H54 (cell line): ENCODE data around the gene VAMP1.
A peak's percentile ranks its signal among the peaks of the same experiment; 100 is the strongest.

Source experiments
- DNase-seq: peaks from one replicate; pipeline ENCODE4 v3.0.0; 2011; ENCODE audit warnings: low spot score, mixed read lengths; ENCODE audit not compliant: insufficient read length
- FAIRE-seq: peaks from 3 replicates; lab custom pipeline; 2011; peaks lifted over from hg19 to GRCh38; lab: Jason Lieb, UNC
- POLR2A ChIP-seq: IDR thresholded peaks from 2 replicates; pipeline ENCODE4 v1.6.1; 2011; ENCODE audit warnings: low read depth, mild to moderate bottlenecking, low read length

VAMP1 gene

GRCh38 chr12:6452245-6452943 is 18.1 kb downstream of the VAMP1 start:
- no peak for TF ChIP-seq POLR2A
- peak; percentile 38 for DNase-seq
- no peak for FAIRE-seq

DNA sequence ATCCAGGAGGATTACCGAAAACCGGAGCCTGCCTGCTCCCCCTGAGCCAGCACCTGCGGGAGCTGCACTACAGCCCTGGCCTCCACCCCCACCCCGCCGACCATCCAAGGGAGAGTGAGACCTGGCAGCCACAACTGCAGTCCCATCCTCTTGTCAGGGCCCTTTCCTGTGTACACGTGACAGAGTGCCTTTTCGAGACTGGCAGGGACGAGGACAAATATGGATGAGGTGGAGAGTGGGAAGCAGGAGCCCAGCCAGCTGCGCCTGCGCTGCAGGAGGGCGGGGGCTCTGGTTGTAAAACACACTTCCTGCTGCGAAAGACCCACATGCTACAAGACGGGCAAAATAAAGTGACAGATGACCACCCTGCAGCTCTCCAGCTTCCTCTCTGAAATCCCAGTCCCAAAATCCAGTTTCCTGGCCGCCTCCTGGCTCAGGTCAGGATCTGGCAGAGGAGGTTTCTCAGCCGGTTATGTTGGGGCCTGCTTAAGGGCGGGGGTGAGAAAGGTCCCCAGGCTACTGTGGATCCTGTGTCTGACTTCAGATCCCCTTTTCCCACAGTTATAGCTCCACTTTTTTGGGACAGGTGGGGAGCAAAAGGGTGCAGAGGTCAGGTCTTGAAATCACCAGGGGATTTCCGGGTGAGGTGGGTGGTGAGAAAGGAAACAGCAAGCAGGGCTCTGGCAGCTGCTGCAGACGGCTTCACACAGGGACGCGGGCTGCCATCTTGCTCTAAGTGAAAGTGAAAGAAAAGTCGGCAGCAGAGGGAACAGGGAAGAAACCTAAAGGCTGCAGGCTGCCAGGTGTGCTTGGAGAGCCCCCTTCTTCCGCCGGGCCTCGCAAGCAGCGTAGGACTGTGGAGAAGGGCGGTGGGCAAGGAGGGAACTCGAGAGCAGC is 18.9 kb downstream of the VAMP1 start, which contains the start of gene TAPBPL:
TAPBPL (plus strand) TSS at position 695 of the 897 bp plus-strand sequence. CDS start 207 bp downstream, outside the sequence.
- peak; percentile 53; the same call in 1 of the 2 replicates for TF ChIP-seq POLR2A
- DNase-seq (peak; percentile 74), FAIRE-seq (no peak)

- TF ChIP-seq POLR2A, result no peak
- DNase-seq (no peak), FAIRE-seq (no peak)
Observed at GRCh38 chr12:6450869-6451347, 19.6 kb downstream of the VAMP1 start.

- no peak for TF ChIP-seq POLR2A
- no peak for FAIRE-seq
Observed at GRCh38 chr12:6450091-6450868, 20.2 kb downstream of the VAMP1 start.

GRCh38 chr12:6444704-6445688 is 25.5 kb downstream of the VAMP1 start, which contains the start of gene CD27:
Gene CD27 (plus strand): TSS chr12:6444955. CDS start chr12:6445096, 141 bp downstream.
- FAIRE-seq (no peak), DNase-seq (no peak)
- no peak for TF ChIP-seq POLR2A

More at GRCh38 chr12:6450091-6450868, 20.2 kb downstream of the VAMP1 start:
- DNase-seq, result no peak

GRCh38 chr12:6444031-6444430 is 26.4 kb downstream of the VAMP1 start:
- no peak for TF ChIP-seq POLR2A
- no peak for FAIRE-seq
- DNase-seq, result no peak

- DNase-seq, result no peak
- no peak for TF ChIP-seq POLR2A
- no peak for FAIRE-seq
Observed at GRCh38 chr12:6443361-6443983, 27.0 kb downstream of the VAMP1 start.

- FAIRE-seq (no peak), DNase-seq (no peak)
- no peak for TF ChIP-seq POLR2A
Observed at GRCh38 chr12:6442836-6443235, 27.6 kb downstream of the VAMP1 start.

- no peak for TF ChIP-seq POLR2A
- FAIRE-seq (no peak), DNase-seq (no peak)
Observed at GRCh38 chr12:6440391-6440790, 30.1 kb downstream of the VAMP1 start.

- FAIRE-seq, result no peak
- no peak for TF ChIP-seq POLR2A
- no peak for DNase-seq
Observed at GRCh38 chr12:6438345-6438744, 32.1 kb downstream of the VAMP1 start.

DNA sequence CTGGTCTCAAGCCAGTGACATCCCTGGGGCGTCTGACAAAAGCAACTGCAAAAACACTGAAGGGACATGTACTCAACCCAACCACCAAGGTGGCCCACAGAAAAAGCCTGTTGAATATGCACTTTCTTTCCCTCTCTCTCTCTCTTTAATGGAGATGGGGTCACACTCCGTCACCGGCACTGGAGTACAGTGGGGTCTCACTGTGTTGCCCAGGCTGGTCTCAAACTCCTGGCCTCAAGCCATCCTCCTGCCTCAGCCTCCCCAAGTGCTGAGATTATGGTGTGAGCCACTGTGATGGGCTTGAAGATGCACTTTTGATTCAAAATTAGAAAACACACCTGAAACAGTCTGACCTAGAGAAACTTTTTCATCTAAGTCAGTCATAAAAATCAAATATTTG is 32.9 kb downstream of the VAMP1 start:
- DNase-seq, result no peak
- no peak for FAIRE-seq
- TF ChIP-seq POLR2A, result no peak
